Subcutaneous preadipocyte (primary cell): Measurements from ENCODE around the gene PTPRS. TPM values are rescaled to one million over a fixed set of nuclear protein-coding genes. Genes with fewer than 3 reads are reported as not detected.

Experiments
- total RNA-seq: library from RNA; depleted of rRNA; stranded (reverse); fragments of >200 nt; gene quantifications from 2 replicates; pipeline ENCODE4 v1.2.3, GENCODE V29; 2012

Gene PTPRS
- total RNA-seq = 78.8 and 93.0 TPM in 2 replicates

GRCh38 chr19:5340637-5341447 lies at the start of gene PTPRS:
TSS of gene PTPRS (minus strand) at chr19:5340812. CDS start at chr19:5286140, 54,672 bp downstream.

Other genes starting within 250 kb of the PTPRS start
- not detected in 2 replicates for gene ZNRF4, start 114.6 kb upstream of the PTPRS start, total RNA-seq
- gene TINCR, start 227.1 kb upstream of the PTPRS start, total RNA-seq = under 0.01 TPM in 1 of 2 replicates, not detected in the other